KG1 (cell line): ENCODE results near the gene PDLIM1.

Experiments used
- DNase-seq: peaks from one replicate; lab custom pipeline; 2025; lab: John Stamatoyannopoulos, UW

PDLIM1 gene

GRCh38 chr10:95290461-95291364 is at the start of gene PDLIM1:
Gene PDLIM1 (minus strand): TSS chr10:95291003. CDS start chr10:95290915, 88 bp downstream.
- DNase-seq = no peak

DNA sequence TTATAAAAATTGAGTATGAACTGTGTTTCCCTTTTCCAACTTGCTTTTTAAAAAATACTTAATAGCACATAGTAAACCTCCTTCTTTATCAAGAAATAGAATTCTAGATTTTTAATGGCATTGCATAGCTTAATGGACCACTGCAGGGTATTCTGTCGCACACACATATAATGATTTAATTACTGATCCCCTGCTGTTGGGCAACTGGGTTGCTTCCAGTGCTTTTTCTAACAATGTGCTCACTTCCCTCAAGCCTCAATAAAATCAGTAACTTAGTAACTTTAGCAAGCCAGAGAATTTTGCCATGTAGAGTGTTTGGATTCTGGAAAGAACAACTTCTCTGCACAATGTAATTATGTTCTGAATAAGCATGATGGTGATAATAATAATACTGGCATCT is 49.1 kb upstream of the PDLIM1 start:
- no peak for DNase-seq

- DNase-seq = no peak
Measured at GRCh38 chr10:95337423-95338160, 46.8 kb upstream of the PDLIM1 start.

GRCh38 chr10:95336702-95337101 is 45.9 kb upstream of the PDLIM1 start:
- no peak for DNase-seq

GRCh38 chr10:95335933-95336699 is 45.3 kb upstream of the PDLIM1 start:
- no peak for DNase-seq

DNA sequence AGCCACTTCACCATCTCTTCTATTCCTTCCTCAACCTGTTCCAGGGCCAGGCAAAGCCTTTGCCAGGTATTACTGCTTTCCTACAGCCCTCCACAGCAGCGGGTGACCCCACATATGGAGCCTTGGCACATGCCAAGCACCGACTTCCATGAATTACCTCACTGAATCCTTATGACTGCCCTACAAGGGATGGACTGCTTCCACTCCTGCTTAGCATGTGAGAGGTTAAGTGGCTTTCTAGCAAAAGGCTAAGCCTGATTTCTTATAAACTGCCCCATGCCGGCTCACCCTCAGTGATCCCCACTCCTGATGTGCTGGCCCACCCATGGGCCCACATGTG is 44.0 kb upstream of the PDLIM1 start:
- DNase-seq = no peak

- no peak for DNase-seq
Measured at GRCh38 chr10:95333997-95334804, 43.4 kb upstream of the PDLIM1 start.

DNA sequence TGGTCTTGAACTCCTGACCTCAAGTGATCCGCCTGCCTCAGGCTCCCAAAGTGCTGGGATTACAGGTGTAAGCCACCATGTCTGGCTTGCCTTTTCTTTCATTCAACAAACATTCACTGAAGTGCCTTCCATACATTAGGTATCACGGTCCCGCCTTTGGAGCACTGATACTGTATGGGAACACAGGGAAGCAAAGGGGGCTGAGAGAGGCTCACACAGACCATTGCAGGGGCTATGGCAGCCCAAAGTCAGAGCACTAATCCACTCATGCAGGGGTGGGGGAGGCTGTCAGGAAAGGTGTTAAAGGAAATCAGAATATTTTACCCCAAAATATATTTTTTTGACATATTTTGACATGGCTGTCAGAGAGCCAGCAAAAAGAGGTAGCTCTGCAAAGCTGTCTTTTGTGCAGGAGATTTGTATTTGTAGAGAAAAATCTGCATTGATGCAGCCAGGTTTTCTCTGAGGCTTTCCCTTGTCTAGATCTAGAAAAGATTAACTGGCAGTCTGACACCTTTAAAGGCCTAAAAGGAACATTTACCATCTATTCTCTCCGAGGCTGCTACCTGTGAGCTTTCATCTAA is 42.0 kb upstream of the PDLIM1 start:
- DNase-seq = no peak

DNA sequence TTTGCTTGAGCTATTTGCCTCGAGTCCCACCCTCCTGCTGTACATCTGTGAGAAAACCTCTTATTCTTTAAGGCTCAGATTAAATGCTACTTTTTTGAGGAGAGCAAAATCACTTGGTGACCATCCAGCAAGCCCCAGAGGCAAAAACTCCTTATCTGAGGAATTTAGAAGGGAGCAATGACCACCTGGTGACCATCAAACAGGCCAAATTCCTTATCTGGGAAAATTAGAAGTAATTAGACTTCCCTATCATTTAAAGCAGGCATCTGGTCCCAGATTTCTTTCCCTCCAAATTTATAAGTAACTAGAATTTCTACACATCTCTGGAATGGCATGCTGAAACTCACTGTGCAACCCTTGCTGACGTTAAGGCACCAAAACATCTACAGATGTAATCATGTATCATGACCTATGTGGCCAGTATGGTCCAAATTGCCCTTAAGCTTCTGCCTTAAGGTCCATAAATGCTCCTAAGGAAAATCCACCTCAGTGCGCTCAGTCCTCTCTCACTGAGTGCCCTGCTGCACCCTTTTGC is 40.9 kb upstream of the PDLIM1 start:
- no peak for DNase-seq

- no peak for DNase-seq
Measured at GRCh38 chr10:95330966-95331453, 40.2 kb upstream of the PDLIM1 start.

DNA sequence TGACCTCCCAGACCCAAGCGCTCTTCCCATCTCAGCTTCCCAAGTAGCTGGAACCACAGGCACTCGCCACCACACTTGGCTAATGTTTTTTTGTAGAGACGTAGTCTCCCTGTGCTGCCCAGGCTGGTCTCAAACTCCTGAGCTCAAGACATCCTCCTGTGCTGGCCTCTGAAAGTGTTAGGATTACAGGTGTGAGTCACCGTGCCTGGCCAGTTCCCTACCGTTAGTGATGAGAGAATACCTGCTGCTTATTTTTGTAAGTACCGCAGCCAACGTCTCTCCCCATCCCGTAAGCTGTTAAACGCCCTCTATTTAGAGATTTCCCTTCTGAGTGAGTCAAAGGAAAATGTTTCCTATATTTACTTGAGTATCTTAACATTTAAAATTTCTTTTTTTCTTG is 38.5 kb upstream of the PDLIM1 start:
- DNase-seq = no peak

DNA sequence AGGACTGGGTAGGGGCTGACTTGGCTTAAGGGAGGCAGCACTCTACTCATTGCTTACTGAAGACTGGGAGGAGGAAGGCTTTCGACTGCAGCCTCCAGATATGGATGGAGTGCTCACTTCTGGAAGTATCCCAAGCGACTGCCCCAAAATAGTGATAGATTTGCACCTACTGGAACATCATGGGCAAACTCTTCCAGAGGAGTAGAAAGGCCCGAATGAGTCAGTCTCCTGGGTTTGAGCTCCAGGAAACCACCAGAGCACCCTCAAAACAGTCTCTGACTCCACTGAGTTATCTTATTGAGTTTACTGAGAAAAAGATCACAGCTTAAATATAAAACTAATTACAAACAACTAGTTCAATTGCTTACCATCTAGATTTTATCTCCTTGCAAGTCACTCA is 37.2 kb upstream of the PDLIM1 start:
- DNase-seq = no peak

GRCh38 chr10:95327367-95327766 is 36.6 kb upstream of the PDLIM1 start:
- no peak for DNase-seq

DNA sequence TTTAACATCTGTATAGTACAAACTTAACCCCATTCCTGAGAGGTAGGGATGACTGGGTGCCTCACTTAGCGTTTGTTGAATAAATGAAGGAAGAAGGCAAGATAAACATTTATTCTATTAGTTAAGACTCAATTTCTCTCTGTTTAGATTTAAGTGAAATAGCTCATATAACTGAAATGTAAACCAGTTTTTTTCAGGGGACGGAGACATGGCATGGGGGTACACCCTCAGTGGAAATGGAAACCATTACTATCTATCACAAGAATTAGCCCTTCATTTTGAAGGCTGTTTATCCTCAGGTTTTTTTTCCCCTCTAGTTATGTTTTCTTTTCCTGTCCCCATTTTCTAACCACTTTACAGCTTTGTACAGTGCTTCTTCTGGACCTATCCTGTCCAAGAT is 35.6 kb upstream of the PDLIM1 start:
- no peak for DNase-seq

DNA sequence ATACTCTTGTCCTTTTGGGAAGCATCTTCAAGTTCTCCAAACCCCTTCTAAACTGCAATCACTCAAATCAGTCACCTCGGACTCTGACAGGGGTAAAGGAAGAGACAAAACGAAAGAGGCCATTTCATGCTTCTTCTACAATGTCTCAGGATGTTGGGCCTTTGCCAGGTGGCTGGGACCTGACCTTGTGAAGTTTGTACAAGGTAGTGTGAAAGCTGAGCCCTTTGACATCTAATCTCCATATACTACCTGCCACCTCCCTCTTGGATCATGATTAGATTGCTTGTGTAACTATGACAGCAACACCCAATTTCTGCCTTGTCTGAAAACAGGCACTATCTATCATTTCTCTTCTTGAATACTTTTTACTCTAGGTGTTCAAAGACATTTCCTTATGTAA is 35.1 kb upstream of the PDLIM1 start:
- no peak for DNase-seq

DNA sequence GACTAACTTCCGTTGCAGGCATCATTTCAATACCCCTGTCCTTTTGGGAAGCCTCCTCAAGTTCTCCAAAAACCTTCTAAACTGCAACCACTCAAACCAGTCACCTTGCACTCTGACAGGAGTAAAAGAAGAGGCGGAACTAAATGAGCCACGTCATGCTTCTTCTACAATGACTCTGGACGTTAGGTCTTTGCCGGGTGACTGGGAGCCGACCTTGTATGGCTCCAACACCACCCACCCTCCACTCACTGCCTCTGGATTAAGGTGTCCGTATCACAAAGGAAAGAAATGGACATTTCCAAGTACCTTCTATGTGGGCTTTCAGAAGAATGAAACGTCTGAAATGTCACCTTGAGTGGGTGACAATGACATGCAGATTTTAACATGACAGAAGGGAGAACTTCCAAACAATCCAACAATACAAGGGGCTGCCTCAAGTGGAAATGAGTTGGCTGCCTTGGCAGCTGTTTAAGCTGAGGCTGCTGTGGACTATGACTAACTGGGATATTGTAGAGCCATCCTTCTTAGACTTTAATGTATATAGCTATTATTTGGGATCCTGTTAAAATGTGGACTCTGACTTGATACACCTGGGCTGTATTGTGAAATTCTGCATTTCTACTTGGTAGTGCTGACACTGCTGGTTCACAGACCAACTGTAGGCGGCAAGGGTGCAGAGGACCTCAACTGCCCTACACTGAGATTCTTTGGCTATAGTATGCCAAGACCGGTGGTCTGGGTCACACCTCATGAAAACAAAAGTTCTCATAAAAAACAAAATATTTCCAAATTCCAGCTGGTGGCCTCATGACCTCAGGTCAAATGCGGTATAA is 33.8 kb upstream of the PDLIM1 start:
- no peak for DNase-seq

DNA sequence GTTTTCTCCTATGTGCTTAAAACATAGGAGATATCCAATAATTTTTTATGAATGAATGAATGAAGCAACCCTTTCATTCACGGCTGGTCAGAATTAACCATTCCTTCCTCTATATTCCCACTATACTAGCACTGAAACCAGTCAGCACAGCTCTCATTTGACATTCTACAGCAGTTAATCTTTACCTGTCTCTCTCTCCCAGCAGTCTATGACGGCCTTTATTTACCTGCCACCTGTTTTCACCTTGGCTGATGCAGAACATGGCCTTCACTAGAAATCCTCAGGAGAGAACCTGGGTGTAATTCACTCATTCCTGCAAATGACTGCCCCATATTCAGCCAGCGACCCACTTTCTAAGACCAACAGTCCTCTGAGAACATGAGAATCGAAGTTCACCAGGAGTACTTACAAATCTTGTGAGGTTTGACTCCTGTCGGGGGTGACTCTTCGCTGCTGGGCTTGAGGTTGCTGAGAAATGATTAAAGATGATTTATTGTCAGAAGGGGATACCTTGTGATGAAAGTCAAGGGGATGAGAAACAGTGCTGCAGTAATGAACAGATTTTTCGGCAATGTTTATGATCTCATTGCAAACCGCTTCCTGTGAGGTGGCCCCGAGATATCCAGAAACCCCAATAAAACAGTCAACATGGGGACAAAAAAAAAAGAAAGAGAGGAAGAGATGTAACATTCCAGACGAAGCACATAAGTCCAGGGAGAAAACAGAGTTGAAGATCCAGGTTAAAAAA is 30.9 kb upstream of the PDLIM1 start:
- no peak for DNase-seq

DNA sequence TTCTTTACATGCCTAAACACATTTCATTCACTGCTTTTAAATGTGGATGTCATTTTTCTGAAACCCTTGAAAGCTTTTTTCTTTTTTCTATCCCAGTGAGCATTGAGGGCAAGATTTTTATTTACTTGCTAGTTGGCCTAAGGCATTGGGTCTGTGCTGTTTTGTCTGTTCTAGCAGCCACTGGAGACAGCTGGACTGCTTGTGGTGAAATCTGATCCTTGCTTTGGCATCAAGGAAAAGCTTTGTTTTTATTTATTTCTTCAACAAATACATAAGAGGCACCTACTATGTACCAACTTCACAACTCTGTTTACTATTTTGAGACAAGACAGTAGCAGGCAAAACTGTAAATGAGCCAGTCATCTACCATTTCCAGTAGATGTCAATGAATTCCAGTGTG is 28.4 kb upstream of the PDLIM1 start:
- no peak for DNase-seq

DNA sequence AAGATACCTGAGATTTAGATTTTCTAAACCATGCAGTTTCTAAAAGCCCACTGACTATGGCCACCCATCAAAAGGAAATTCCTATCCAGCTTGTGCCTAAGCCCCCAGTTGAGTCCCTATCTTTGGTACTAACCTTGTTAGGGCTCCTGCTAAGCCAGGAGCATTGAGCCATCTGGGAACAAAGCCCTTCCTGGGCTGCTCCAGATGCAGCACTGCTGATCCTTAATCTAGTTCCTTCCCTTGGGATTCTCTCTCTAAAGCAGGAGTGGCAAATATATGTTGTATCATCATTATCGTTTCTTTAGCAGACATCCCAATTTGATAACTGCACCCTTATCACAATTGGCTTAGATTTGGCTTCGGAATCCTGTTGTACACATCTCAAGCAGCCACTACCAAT is 24.7 kb upstream of the PDLIM1 start:
- no peak for DNase-seq
